Mesothelial cell of epicardium (in vitro differentiated cells): Measurements from ENCODE around the gene PGRMC2. TPM values are rescaled to one million over a fixed set of nuclear protein-coding genes. Genes with fewer than 3 reads are reported as not detected.

Source experiments
- DNase-seq, 2 experiments: peaks; one replicate each; pipeline ENCODE4 v3.0.0; 2021; ENCODE audit warnings: low spot score in 2 of 2; ENCODE audit not compliant: unreplicated experiment in 2 of 2
- H3K27ac Mint-ChIP-seq: 2 replicates; pipeline ENCODE4 v1.8.0; 2021; ENCODE audit warnings: mixed read lengths
- H3K27me3 Mint-ChIP-seq: 2 replicates; pipeline ENCODE4 v1.8.0; 2021; ENCODE audit warnings: low read depth, mixed read lengths
- H3K36me3 Mint-ChIP-seq: 2 replicates; pipeline ENCODE4 v1.8.0; 2021; ENCODE audit warnings: mixed read lengths
- H3K4me1 Mint-ChIP-seq: 2 replicates; pipeline ENCODE4 v1.8.0; 2021; ENCODE audit warnings: mixed read lengths
- H3K4me3 Mint-ChIP-seq: 2 replicates; pipeline ENCODE4 v1.8.0; 2021; ENCODE audit warnings: mild to moderate bottlenecking, moderate library complexity, mixed read lengths
- H3K9me3 Mint-ChIP-seq: 2 replicates; pipeline ENCODE4 v1.8.0; 2021; ENCODE audit warnings: mixed read lengths
- total RNA-seq: library from RNA; stranded (reverse); gene quantifications from 3 replicates; pipeline ENCODE4 v1.2.1, GENCODE V29; 2021
- TF ChIP-seq, protein P1 (sequence below): fragments of 200-600 bp; sonication (generic); IDR thresholded peaks from one replicate; pipeline ENCODE4 v1.5.0; 2021; ENCODE audit warnings: antibody characterized with exemption; ENCODE audit not compliant: unreplicated experiment

The PGRMC2 gene
- total RNA-seq, 1 donor from 2014 or later, result 63.9 TPM

DNA sequence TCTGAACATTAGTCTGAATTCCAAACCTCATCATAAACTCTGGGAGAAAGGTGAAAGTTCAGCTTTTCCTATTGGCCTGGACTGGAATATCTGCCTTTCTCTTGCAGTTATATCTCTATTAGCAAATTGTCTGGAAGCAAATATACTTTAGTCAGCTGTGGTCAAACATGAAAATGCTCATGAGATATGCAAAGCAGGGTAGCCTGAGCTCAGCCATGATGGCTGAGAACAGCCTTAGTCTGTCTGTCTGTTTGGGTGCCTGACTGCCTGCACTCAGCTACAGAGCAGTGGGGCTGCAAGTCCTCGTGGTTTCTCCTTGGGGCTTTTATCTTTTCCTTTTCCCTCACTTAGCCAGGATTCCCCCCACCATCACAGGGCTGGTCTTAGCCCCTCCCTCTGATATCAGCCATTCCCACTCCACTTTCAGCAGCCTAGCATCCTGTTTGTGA lies 19.5 kb upstream of the PGRMC2 start:
- Mint-ChIP-seq H3K4me1 (peaks cover 28% of the 10 kb centered on the region), H3K4me3 (no peak overlapping the region), H3K27ac (no peak overlapping the region), H3K9me3 (no peaks in the 10 kb centered on the region), H3K27me3 (no peaks in the 10 kb centered on the region), H3K36me3 (peaks cover 4% of the 10 kb centered on the region)
- no peak for DNase-seq
- TF ChIP-seq, protein P1, sequence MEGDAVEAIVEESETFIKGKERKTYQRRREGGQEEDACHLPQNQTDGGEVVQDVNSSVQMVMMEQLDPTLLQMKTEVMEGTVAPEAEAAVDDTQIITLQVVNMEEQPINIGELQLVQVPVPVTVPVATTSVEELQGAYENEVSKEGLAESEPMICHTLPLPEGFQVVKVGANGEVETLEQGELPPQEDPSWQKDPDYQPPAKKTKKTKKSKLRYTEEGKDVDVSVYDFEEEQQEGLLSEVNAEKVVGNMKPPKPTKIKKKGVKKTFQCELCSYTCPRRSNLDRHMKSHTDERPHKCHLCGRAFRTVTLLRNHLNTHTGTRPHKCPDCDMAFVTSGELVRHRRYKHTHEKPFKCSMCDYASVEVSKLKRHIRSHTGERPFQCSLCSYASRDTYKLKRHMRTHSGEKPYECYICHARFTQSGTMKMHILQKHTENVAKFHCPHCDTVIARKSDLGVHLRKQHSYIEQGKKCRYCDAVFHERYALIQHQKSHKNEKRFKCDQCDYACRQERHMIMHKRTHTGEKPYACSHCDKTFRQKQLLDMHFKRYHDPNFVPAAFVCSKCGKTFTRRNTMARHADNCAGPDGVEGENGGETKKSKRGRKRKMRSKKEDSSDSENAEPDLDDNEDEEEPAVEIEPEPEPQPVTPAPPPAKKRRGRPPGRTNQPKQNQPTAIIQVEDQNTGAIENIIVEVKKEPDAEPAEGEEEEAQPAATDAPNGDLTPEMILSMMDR, result no peak

DNA sequence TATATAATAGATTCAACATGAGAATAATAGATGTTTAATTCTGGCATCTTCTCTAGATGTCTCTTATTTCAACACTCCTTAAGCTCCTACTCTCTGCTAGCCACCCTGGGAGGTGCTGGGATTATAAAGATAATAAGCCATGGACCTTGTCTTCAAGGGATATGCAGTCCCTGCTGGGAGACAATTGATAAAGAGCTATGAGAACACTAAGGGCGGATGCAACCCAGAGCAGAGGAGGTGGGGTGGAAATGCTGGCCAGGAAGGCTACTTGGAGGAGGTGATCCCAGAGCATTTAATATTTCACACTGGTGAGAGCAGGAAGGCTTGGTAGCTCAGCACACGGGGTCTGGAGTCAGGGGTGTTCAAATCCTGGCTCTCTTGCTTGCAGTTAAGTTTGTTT lies 18.3 kb upstream of the PGRMC2 start:
- H3K9me3 Mint-ChIP-seq, result no peaks in the 10 kb centered on the region
- no peak overlapping the region for H3K27ac Mint-ChIP-seq
- H3K4me3 Mint-ChIP-seq, result no peak overlapping the region

DNA sequence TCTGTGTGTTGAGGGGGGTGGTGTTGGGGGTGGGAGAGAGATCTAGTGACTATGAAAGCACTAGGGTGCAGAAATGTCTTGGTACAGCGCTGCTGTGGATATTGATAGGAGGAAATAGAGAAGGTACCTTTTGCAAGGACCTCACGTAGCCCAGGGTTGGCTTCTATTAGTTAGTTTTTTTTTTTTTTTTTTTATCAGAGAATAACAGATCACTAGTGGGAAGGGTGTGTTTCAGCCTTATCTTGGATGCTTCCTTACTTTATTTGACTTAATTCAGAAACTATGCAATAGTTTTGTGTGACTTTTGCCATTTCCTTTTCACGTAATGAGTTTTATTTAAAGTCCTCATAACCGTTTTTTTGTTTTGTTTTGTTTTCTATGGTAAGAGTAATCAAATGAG lies 16.4 kb upstream of the PGRMC2 start:
- H3K4me1 Mint-ChIP-seq, result peaks cover 12% of the 10 kb centered on the region
- peaks cover 9% of the 10 kb centered on the region for H3K36me3 Mint-ChIP-seq
- no peak for DNase-seq
- no peak overlapping the region for H3K4me3 Mint-ChIP-seq
- no peaks in the 10 kb centered on the region for H3K27me3 Mint-ChIP-seq
- TF ChIP-seq, protein P1, result no peak
- H3K9me3 Mint-ChIP-seq, result no peaks in the 10 kb centered on the region
- H3K27ac Mint-ChIP-seq, result no peak overlapping the region

More for the DNA sequence above, 18.3 kb upstream of the PGRMC2 start:
- peaks cover 19% of the 10 kb centered on the region for H3K4me1 Mint-ChIP-seq
- DNase-seq, result no peak
- peaks cover 7% of the 10 kb centered on the region for H3K36me3 Mint-ChIP-seq
- H3K27me3 Mint-ChIP-seq, result no peaks in the 10 kb centered on the region
- TF ChIP-seq, protein P1, result no peak

DNA sequence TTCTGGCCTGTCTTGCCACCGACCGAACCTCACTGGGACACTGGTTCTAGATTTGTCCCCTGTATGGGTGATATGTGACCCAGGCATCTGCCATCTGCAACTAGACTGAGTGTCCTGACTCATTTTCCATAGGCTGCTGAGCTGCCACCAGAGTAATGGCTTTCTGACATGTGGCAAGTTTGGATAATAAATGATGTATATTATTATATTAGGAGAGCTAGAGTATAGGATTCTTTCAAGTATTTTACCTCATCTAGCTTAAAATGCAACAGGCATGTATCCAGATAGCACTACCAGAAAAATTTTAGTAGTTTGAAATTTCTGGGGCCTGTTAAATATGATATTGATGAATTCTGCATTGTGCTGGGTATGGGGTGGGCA lies 15.8 kb upstream of the PGRMC2 start:
- Mint-ChIP-seq H3K4me3 (no peak overlapping the region), H3K9me3 (no peaks in the 10 kb centered on the region), H3K4me1 (peaks cover 8% of the 10 kb centered on the region), H3K36me3 (peaks cover 9% of the 10 kb centered on the region), H3K27ac (no peak overlapping the region), H3K27me3 (no peaks in the 10 kb centered on the region)
- no peak for DNase-seq
- TF ChIP-seq, protein P1, result no peak

DNA sequence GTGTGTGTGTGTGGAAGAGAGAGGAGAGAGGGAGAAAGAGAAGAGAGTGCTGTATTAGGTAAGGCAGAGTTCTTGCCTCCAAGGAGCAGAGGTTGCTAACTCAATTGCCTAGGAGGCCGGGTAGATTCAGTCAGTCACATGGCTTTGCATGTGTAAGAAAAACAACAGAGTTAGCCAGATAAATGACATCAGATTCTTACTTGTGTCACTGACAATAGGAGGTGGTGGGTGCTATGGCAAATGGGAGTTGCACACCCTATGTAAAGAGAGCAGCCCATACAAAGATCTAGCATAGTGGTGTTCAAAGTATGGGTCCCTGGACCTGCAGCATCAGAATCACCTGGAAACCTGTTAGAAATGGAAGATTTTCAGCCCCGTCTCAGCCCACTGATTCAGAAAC lies 14.4 kb upstream of the PGRMC2 start:
- peaks cover 7% of the 10 kb centered on the region for H3K4me1 Mint-ChIP-seq
- H3K9me3 Mint-ChIP-seq, result no peaks in the 10 kb centered on the region
- H3K27ac Mint-ChIP-seq, result no peak overlapping the region
- H3K27me3 Mint-ChIP-seq, result no peaks in the 10 kb centered on the region
- peaks cover 9% of the 10 kb centered on the region for H3K36me3 Mint-ChIP-seq
- TF ChIP-seq, protein P1, result no peak
- H3K4me3 Mint-ChIP-seq, result no peak overlapping the region
- no peak for DNase-seq

DNA sequence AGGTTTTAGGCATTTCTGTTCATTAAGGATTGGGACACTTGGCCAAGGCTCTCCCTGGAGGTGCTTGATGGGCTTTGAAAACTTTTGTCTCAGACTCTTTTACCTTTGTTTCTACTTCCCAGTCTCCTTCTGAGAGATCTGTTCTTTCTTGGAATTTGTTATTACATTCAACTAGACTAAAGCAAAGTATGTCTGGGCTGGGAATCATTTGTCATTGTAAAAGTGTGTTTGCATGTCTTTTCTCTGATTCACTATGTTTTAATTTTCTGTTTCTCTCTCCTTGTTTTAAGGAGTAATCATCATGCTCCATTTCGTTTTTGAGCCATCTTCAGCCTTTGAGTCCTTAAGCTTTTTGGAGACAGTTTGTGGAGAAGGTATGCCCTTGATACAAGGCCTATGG lies 12.2 kb upstream of the PGRMC2 start:
- Mint-ChIP-seq H3K27ac (no peak overlapping the region), H3K36me3 (peaks cover 6% of the 10 kb centered on the region), H3K27me3 (no peaks in the 10 kb centered on the region), H3K9me3 (no peaks in the 10 kb centered on the region), H3K4me3 (no peak overlapping the region), H3K4me1 (peaks cover 7% of the 10 kb centered on the region)
- TF ChIP-seq, protein P1, result no peak
- no peak for DNase-seq
